Measurements from ENCODE around the gene PJA2.

PJA2 gene

GRCh38 chr5:109411149-109411514 is 1.4 kb upstream of the PJA2 start:
- peaks cover 2% of the 10 kb centered on the region; the same call in 1 of the 2 replicates for H3K9me3 ChIP-seq (replicated peaks; ENCODE audit: insufficient read depth, low read length)
- peak overlapping the region; percentile 75 for H2AFZ ChIP-seq (ENCODE audit: low read length)
- H3K36me3 ChIP-seq (replicated peaks; ENCODE audit: insufficient read depth, low read length): no peaks in the 10 kb centered on the region
- peaks cover 25% of the 10 kb centered on the region for H3K4me1 ChIP-seq (ENCODE audit: low read length)
- DNase-seq: no peak
- peaks cover 3% of the 10 kb centered on the region; the same call in 1 of the 2 replicates for H4K20me1 ChIP-seq (ENCODE audit: insufficient read depth, low read length)
- peaks cover 27% of the 10 kb centered on the region for H3K79me2 ChIP-seq (ENCODE audit: low read length)
- no peaks in the 10 kb centered on the region for H3K27me3 ChIP-seq (replicated peaks; ENCODE audit: insufficient read depth, low read length)
- peaks cover 21% of the 10 kb centered on the region for H3F3A ChIP-seq (ENCODE audit: insufficient read depth, low read length)
- no peak for TF ChIP-seq EZH2phosphoT487 (IDR thresholded peaks at IDR 0.05; ENCODE audit: low read length)
- no peak for TF ChIP-seq EZH2 (optimal IDR thresholded peaks at IDR 0.05; ENCODE audit: low read depth, low read length)
- TF ChIP-seq CTCF (IDR thresholded peaks at IDR 0.05; ENCODE audit: low read length): no peak
- peak overlapping the region; percentile 56 for H3K4me3 ChIP-seq (ENCODE audit: low read length)
- peak overlapping the region; percentile 97 for H3K27ac ChIP-seq (ENCODE audit: low read length)
- H3K9ac ChIP-seq (ENCODE audit: low read length): peak overlapping the region; percentile 92
- peak overlapping the region; percentile 77 for H3K4me2 ChIP-seq (ENCODE audit: low read depth, low read length)
- H3K9me2 ChIP-seq (replicated peaks; ENCODE audit: insufficient read depth, low read length): no peaks in the 10 kb centered on the region

- H3F3A ChIP-seq (ENCODE audit: insufficient read depth, low read length): peaks cover 21% of the 10 kb centered on the region
- H3K4me3 ChIP-seq (ENCODE audit: low read length): peak overlapping the region; percentile 56
- no peaks in the 10 kb centered on the region for H3K27me3 ChIP-seq (replicated peaks; ENCODE audit: insufficient read depth, low read length)
- no peaks in the 10 kb centered on the region for H3K36me3 ChIP-seq (replicated peaks; ENCODE audit: insufficient read depth, low read length)
- DNase-seq: peak; percentile 71
- peak overlapping the region; percentile 92 for H3K9ac ChIP-seq (ENCODE audit: low read length)
- H2AFZ ChIP-seq (ENCODE audit: low read length): peak overlapping the region; percentile 75
- TF ChIP-seq EZH2phosphoT487 (IDR thresholded peaks at IDR 0.05; ENCODE audit: low read length): no peak
- no peak for TF ChIP-seq EZH2 (optimal IDR thresholded peaks at IDR 0.05; ENCODE audit: low read depth, low read length)
- no peak for TF ChIP-seq CTCF (IDR thresholded peaks at IDR 0.05; ENCODE audit: low read length)
- peak overlapping the region; percentile 97 for H3K27ac ChIP-seq (ENCODE audit: low read length)
- no peaks in the 10 kb centered on the region for H3K9me2 ChIP-seq (replicated peaks; ENCODE audit: insufficient read depth, low read length)
- peaks cover 3% of the 10 kb centered on the region; the same call in 1 of the 2 replicates for H4K20me1 ChIP-seq (ENCODE audit: insufficient read depth, low read length)
- H3K79me2 ChIP-seq (ENCODE audit: low read length): peaks cover 33% of the 10 kb centered on the region
- H3K9me3 ChIP-seq (replicated peaks; ENCODE audit: insufficient read depth, low read length): no peaks in the 10 kb centered on the region
- H3K4me1 ChIP-seq (ENCODE audit: low read length): peaks cover 25% of the 10 kb centered on the region
- H3K4me2 ChIP-seq (ENCODE audit: low read depth, low read length): peak overlapping the region; percentile 77
Measured at GRCh38 chr5:109410389-109411148, 795 bp upstream of the PJA2 start.

GRCh38 chr5:109408991-109409843 is 557 bp downstream of the PJA2 start:
- no peaks in the 10 kb centered on the region for H3K27me3 ChIP-seq (replicated peaks; ENCODE audit: insufficient read depth, low read length)
- peaks cover 25% of the 10 kb centered on the region for H3K4me1 ChIP-seq (ENCODE audit: low read length)
- peak overlapping the region; percentile 92 for H3K9ac ChIP-seq (ENCODE audit: low read length)
- H3K4me3 ChIP-seq (ENCODE audit: low read length): peak overlapping the region; percentile 56
- H2AFZ ChIP-seq (ENCODE audit: low read length): peak overlapping the region; percentile 60
- H3K79me2 ChIP-seq (ENCODE audit: low read length): peaks cover 46% of the 10 kb centered on the region
- H3K27ac ChIP-seq (ENCODE audit: low read length): peak overlapping the region; percentile 97
- peak; percentile 82 for DNase-seq
- no peaks in the 10 kb centered on the region for H3K9me2 ChIP-seq (replicated peaks; ENCODE audit: insufficient read depth, low read length)
- peak overlapping the region; percentile 78 for H3K4me2 ChIP-seq (ENCODE audit: low read depth, low read length)
- no peaks in the 10 kb centered on the region for H3K36me3 ChIP-seq (replicated peaks; ENCODE audit: insufficient read depth, low read length)
- TF ChIP-seq EZH2phosphoT487 (IDR thresholded peaks at IDR 0.05; ENCODE audit: low read length): no peak
- no peak for TF ChIP-seq EZH2 (optimal IDR thresholded peaks at IDR 0.05; ENCODE audit: low read depth, low read length)
- TF ChIP-seq CTCF (IDR thresholded peaks at IDR 0.05; ENCODE audit: low read length): no peak
- H3K9me3 ChIP-seq (replicated peaks; ENCODE audit: insufficient read depth, low read length): no peaks in the 10 kb centered on the region
- H3F3A ChIP-seq (ENCODE audit: insufficient read depth, low read length): peaks cover 21% of the 10 kb centered on the region
- peaks cover 3% of the 10 kb centered on the region; the same call in 1 of the 2 replicates for H4K20me1 ChIP-seq (ENCODE audit: insufficient read depth, low read length)

All from MM.1S (cell line).